ENCODE measurements around the gene CDX2. TPM values are rescaled to one million over a fixed set of nuclear protein-coding genes. Genes with fewer than 3 reads are reported as not detected.
A peak's percentile ranks its signal among the peaks of the same experiment; 100 is the strongest.

CDX2 gene, protein sequence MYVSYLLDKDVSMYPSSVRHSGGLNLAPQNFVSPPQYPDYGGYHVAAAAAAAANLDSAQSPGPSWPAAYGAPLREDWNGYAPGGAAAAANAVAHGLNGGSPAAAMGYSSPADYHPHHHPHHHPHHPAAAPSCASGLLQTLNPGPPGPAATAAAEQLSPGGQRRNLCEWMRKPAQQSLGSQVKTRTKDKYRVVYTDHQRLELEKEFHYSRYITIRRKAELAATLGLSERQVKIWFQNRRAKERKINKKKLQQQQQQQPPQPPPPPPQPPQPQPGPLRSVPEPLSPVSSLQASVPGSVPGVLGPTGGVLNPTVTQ
- 0.05 TPM for polyA plus RNA-seq (2013)

DNA sequence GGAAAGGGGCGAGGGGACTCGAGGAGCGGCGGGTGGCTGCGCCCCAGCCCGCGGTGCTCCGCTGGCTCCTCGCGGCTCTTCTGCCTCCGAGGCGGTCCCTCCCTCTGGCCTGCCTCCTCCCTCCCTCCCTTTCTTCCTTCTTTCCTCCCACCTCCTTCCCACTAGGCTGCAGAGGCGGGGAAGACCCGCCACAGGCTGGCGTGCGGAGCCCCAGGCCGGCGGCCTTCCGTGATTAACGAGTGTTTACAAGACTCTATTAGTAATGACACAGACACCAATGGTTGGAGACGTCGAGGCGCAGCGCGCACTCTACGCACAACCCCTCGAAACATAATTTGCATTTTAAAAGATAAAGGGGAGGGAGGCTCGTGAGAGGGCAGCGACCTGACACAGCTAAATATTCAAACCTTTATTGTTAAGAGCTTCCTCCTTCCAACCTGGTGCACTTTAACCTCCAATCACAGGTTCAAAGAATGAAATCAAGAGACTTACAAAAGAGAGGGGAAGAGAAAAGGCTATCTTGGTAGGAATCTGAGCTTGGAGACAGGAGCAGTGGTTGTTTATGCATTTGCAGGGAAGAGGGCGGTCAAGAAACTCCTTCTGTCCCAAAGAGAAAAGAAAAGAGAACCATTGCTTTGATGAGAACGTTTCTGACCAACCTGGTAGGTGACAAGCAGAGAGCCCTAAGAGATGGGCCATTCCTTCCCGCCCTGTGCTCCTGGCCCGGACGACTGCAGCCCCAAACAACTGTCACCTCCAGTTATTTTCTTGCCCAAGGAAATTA, at the start of gene CDX2:
CDX2 (minus strand) TSS at position 234 of the 784 bp plus-strand sequence. CDS start 309 bp downstream, outside the sequence.
- H3K27ac ChIP-seq (ENCODE audit: insufficient read depth in 1 of 2, low read depth in 1 of 2, low read length in 2 of 2, poor library complexity in 1 of 2, severe bottlenecking in 2 of 2): no peak within 1 kb of the TSS
- DNase-seq: no peak
- 4% methylated on average over 20 of the region's 34 CpGs for WGBS (ENCODE audit: insufficient coverage)
- POLR2A ChIA-PET: interaction anchor here (0.9 kb wide), 1 partner anchor 9 kb away, joined by 4 read pairs; no protein-coding TSS in a partner anchor
- H3K36me3 ChIP-seq (ENCODE audit: control insufficient read depth in 4 of 4, insufficient read depth in 4 of 4, low read length in 3 of 4): no peaks in the 10 kb centered on the region
- H3K4me1 ChIP-seq (ENCODE audit: control extremely low read depth in 1 of 4, control insufficient read depth in 4 of 4, insufficient read depth in 4 of 4, low read length in 3 of 4): peaks cover 0 to 37% (median 27%) of the 10 kb centered on the region in 4 experiments
- H3K27me3 ChIP-seq (replicated peaks in 2 of 5; ENCODE audit: control insufficient read depth in 4 of 5, insufficient read depth in 5 of 5, low read length in 4 of 5): peaks cover 11 to 100% (median 64%) of the 10 kb centered on the region in 5 experiments
- peak within 1 kb of the TSS in 5 of 7 experiments; percentile 7 to 62 (median 54) for H3K4me3 ChIP-seq (ENCODE audit: control insufficient read depth in 1 of 7, extremely low read depth in 1 of 7, insufficient read depth in 4 of 7, low read depth in 2 of 7, low read length in 6 of 7)
- no peaks in the 10 kb centered on the region for H3K9me3 ChIP-seq (ENCODE audit: control extremely low read depth in 1 of 5, control insufficient read depth in 4 of 5, insufficient read depth in 2 of 5, low read depth in 1 of 5, low read length in 4 of 5)
- CTCF ChIA-PET: interaction anchor here (1.0 to 4.3 kb wide), 10 partner anchors 9 to 607 kb away, joined by 3 to 18 read pairs (median 6); no protein-coding TSS in a partner anchor

GRCh38 chr13:28014301-28014700, 45.2 kb upstream of the CDX2 start:
- Histone ChIP-seq H3K27ac (ENCODE audit: insufficient read depth in 1 of 2, low read depth in 1 of 2, low read length in 2 of 2, poor library complexity in 1 of 2, severe bottlenecking in 2 of 2) (no peak overlapping the region), H3K4me1 (ENCODE audit: control extremely low read depth in 1 of 4, control insufficient read depth in 4 of 4, insufficient read depth in 4 of 4, low read length in 3 of 4) (no peaks in the 10 kb centered on the region), H3K27me3 (replicated peaks in 2 of 5; ENCODE audit: control insufficient read depth in 4 of 5, insufficient read depth in 5 of 5, low read length in 4 of 5) (no peaks in the 10 kb centered on the region), H3K9me3 (ENCODE audit: control extremely low read depth in 1 of 5, control insufficient read depth in 4 of 5, insufficient read depth in 2 of 5, low read depth in 1 of 5, low read length in 4 of 5) (no peaks in the 10 kb centered on the region), H3K4me3 (ENCODE audit: control insufficient read depth in 1 of 7, extremely low read depth in 1 of 7, insufficient read depth in 4 of 7, low read depth in 2 of 7, low read length in 6 of 7) (no peak overlapping the region), H3K36me3 (ENCODE audit: control insufficient read depth in 4 of 4, insufficient read depth in 4 of 4, low read length in 3 of 4) (peaks cover 28 to 78% (median 42%) of the 10 kb centered on the region in 4 experiments)
- DNase-seq: no peak
- ChIA-PET POLR2A (interaction anchor here (0.6 kb wide), 1 partner anchor 65 kb away, joined by 3 read pairs; no protein-coding TSS in a partner anchor), CTCF (interaction anchor here (0.8 to 1.2 kb wide), 2 partner anchors 16 to 29 kb away, joined by 3 read pairs; no protein-coding TSS in a partner anchor)
- no CpG with 5 or more reads among the region's 3 CpGs for WGBS (ENCODE audit: insufficient coverage)

- Histone ChIP-seq H3K4me3 (ENCODE audit: control insufficient read depth in 1 of 7, extremely low read depth in 1 of 7, insufficient read depth in 4 of 7, low read depth in 2 of 7, low read length in 6 of 7) (no peak overlapping the region), H3K27ac (ENCODE audit: insufficient read depth in 1 of 2, low read depth in 1 of 2, low read length in 2 of 2, poor library complexity in 1 of 2, severe bottlenecking in 2 of 2) (no peak overlapping the region), H3K36me3 (ENCODE audit: control insufficient read depth in 4 of 4, insufficient read depth in 4 of 4, low read length in 3 of 4) (peaks cover 26 to 80% (median 40%) of the 10 kb centered on the region in 4 experiments), H3K9me3 (ENCODE audit: control extremely low read depth in 1 of 5, control insufficient read depth in 4 of 5, insufficient read depth in 2 of 5, low read depth in 1 of 5, low read length in 4 of 5) (no peaks in the 10 kb centered on the region), H3K27me3 (replicated peaks in 2 of 5; ENCODE audit: control insufficient read depth in 4 of 5, insufficient read depth in 5 of 5, low read length in 4 of 5) (no peaks in the 10 kb centered on the region), H3K4me1 (ENCODE audit: control extremely low read depth in 1 of 4, control insufficient read depth in 4 of 4, insufficient read depth in 4 of 4, low read length in 3 of 4) (no peaks in the 10 kb centered on the region)
- no peak for DNase-seq
- POLR2A ChIA-PET: no interaction called here
- CTCF ChIA-PET: interaction anchor here (0.8 to 1.2 kb wide), 2 partner anchors 17 to 28 kb away, joined by 3 read pairs; no protein-coding TSS in a partner anchor
- WGBS (ENCODE audit: insufficient coverage): no CpG with 5 or more reads among the region's 1 CpG
Observed at GRCh38 chr13:28013482-28013881, 44.4 kb upstream of the CDX2 start.

GRCh38 chr13:28012896-28013295, 43.8 kb upstream of the CDX2 start:
- no peaks in the 10 kb centered on the region for H3K9me3 ChIP-seq (ENCODE audit: control extremely low read depth in 1 of 5, control insufficient read depth in 4 of 5, insufficient read depth in 2 of 5, low read depth in 1 of 5, low read length in 4 of 5)
- H3K4me3 ChIP-seq (ENCODE audit: control insufficient read depth in 1 of 7, extremely low read depth in 1 of 7, insufficient read depth in 4 of 7, low read depth in 2 of 7, low read length in 6 of 7): no peak overlapping the region
- no peak overlapping the region for H3K27ac ChIP-seq (ENCODE audit: insufficient read depth in 1 of 2, low read depth in 1 of 2, low read length in 2 of 2, poor library complexity in 1 of 2, severe bottlenecking in 2 of 2)
- CTCF ChIA-PET: interaction anchor here (0.8 to 1.3 kb wide), 3 partner anchors 13 to 17 kb away, joined by 3 to 4 read pairs (median 3); no protein-coding TSS in a partner anchor
- H3K36me3 ChIP-seq (ENCODE audit: control insufficient read depth in 4 of 4, insufficient read depth in 4 of 4, low read length in 3 of 4): peaks cover 23 to 80% (median 38%) of the 10 kb centered on the region in 4 experiments
- no peaks in the 10 kb centered on the region for H3K4me1 ChIP-seq (ENCODE audit: control extremely low read depth in 1 of 4, control insufficient read depth in 4 of 4, insufficient read depth in 4 of 4, low read length in 3 of 4)
- no peak for DNase-seq
- POLR2A ChIA-PET: no interaction called here
- no peaks in the 10 kb centered on the region for H3K27me3 ChIP-seq (replicated peaks in 2 of 5; ENCODE audit: control insufficient read depth in 4 of 5, insufficient read depth in 5 of 5, low read length in 4 of 5)

- ChIA-PET POLR2A (no interaction called here), CTCF (interaction anchor here (0.8 to 1.3 kb wide), 4 partner anchors 9 to 17 kb away, joined by 3 to 4 read pairs (median 4); no protein-coding TSS in a partner anchor)
- 100% methylated on average over 4 of the region's 4 CpGs for WGBS (ENCODE audit: insufficient coverage)
- Histone ChIP-seq H3K4me3 (ENCODE audit: control insufficient read depth in 1 of 7, extremely low read depth in 1 of 7, insufficient read depth in 4 of 7, low read depth in 2 of 7, low read length in 6 of 7) (no peak overlapping the region), H3K27ac (ENCODE audit: insufficient read depth in 1 of 2, low read depth in 1 of 2, low read length in 2 of 2, poor library complexity in 1 of 2, severe bottlenecking in 2 of 2) (no peak overlapping the region), H3K27me3 (replicated peaks in 2 of 5; ENCODE audit: control insufficient read depth in 4 of 5, insufficient read depth in 5 of 5, low read length in 4 of 5) (no peaks in the 10 kb centered on the region), H3K36me3 (ENCODE audit: control insufficient read depth in 4 of 4, insufficient read depth in 4 of 4, low read length in 3 of 4) (peaks cover 23 to 83% (median 38%) of the 10 kb centered on the region in 4 experiments), H3K9me3 (ENCODE audit: control extremely low read depth in 1 of 5, control insufficient read depth in 4 of 5, insufficient read depth in 2 of 5, low read depth in 1 of 5, low read length in 4 of 5) (no peaks in the 10 kb centered on the region), H3K4me1 (ENCODE audit: control extremely low read depth in 1 of 4, control insufficient read depth in 4 of 4, insufficient read depth in 4 of 4, low read length in 3 of 4) (no peaks in the 10 kb centered on the region)
- DNase-seq: no peak
Observed at GRCh38 chr13:28012383-28012782, 43.3 kb upstream of the CDX2 start.

GRCh38 chr13:28010046-28010445, 40.9 kb upstream of the CDX2 start:
- no peak overlapping the region for H3K4me3 ChIP-seq (ENCODE audit: control insufficient read depth in 1 of 7, extremely low read depth in 1 of 7, insufficient read depth in 4 of 7, low read depth in 2 of 7, low read length in 6 of 7)
- H3K9me3 ChIP-seq (ENCODE audit: control extremely low read depth in 1 of 5, control insufficient read depth in 4 of 5, insufficient read depth in 2 of 5, low read depth in 1 of 5, low read length in 4 of 5): no peaks in the 10 kb centered on the region
- POLR2A ChIA-PET: no interaction called here
- CTCF ChIA-PET: no interaction called here
- H3K4me1 ChIP-seq (ENCODE audit: control extremely low read depth in 1 of 4, control insufficient read depth in 4 of 4, insufficient read depth in 4 of 4, low read length in 3 of 4): no peaks in the 10 kb centered on the region
- no peaks in the 10 kb centered on the region for H3K27me3 ChIP-seq (replicated peaks in 2 of 5; ENCODE audit: control insufficient read depth in 4 of 5, insufficient read depth in 5 of 5, low read length in 4 of 5)
- no peak for DNase-seq
- no peak overlapping the region for H3K27ac ChIP-seq (ENCODE audit: insufficient read depth in 1 of 2, low read depth in 1 of 2, low read length in 2 of 2, poor library complexity in 1 of 2, severe bottlenecking in 2 of 2)
- H3K36me3 ChIP-seq (ENCODE audit: control insufficient read depth in 4 of 4, insufficient read depth in 4 of 4, low read length in 3 of 4): peaks cover 22 to 82% (median 30%) of the 10 kb centered on the region in 4 experiments
- WGBS (ENCODE audit: insufficient coverage): 93% methylated on average over 4 of the region's 5 CpGs

Data from common myeloid progenitor, CD34-positive (primary cell).